Muscle of leg (tissue), 11 donors: Measurements from ENCODE around the gene CCDC9. TPM values are rescaled to one million over a fixed set of nuclear protein-coding genes. Genes with fewer than 3 reads are reported as not detected.

Experiments used
- DNase-seq: peaks from one replicate; pipeline ENCODE4 v3.0.0; 2013
- H3K27ac ChIP-seq: one replicate; pipeline ENCODE4 v1.5.1; 2013; ENCODE audit warnings: mild to moderate bottlenecking, low read length, control low read depth
- H3K27me3 ChIP-seq: one replicate; pipeline ENCODE4 v1.6.1; 2013; ENCODE audit warnings: low read length; ENCODE audit not compliant: control insufficient read depth, insufficient read depth
- H3K36me3 ChIP-seq: one replicate; pipeline ENCODE4 v1.6.1; 2013; ENCODE audit warnings: low read length; ENCODE audit not compliant: control insufficient read depth, insufficient read depth
- H3K4me1 ChIP-seq: one replicate; pipeline ENCODE4 v1.6.1; 2013; ENCODE audit warnings: low read length; ENCODE audit not compliant: control insufficient read depth, insufficient read depth
- H3K4me3 ChIP-seq: one replicate; pipeline ENCODE4 v1.5.1; 2013; ENCODE audit warnings: low read length, control low read depth
- H3K9me3 ChIP-seq: replicated peaks from 2 replicates; pipeline ENCODE4 v1.6.1; 2013; ENCODE audit warnings: low read depth, low read length; ENCODE audit not compliant: control insufficient read depth
- WGBS: methylation state at CpG from one replicate; pipeline ENCODE4 v1.1.5; 2013; ENCODE audit warnings: missing lambda C conversion rate; ENCODE audit not compliant: insufficient coverage; 5-methylcytosine and 5-hydroxymethylcytosine counted together
- polyA plus RNA-seq, 8 donors: library from polyadenylated mRNA; unstranded; fragments of 120-200 nt; gene quantifications; one replicate each; pipeline versions ENCODE4 v1.2.1 to v1.2.3, GENCODE V29; 2013; ENCODE audit warnings: inconsistent platforms in 1 of 8, low replicate concordance in 1 of 8; ENCODE audit not compliant: insufficient read length in 8 of 8, insufficient read depth in 1 of 8
- total RNA-seq: library from RNA; stranded (reverse); fragments of 120-200 nt; gene quantifications from one replicate; pipeline ENCODE4 v1.2.4, GENCODE V29; 2013

CCDC9 gene
- total and polyA plus RNA-seq, 9 donors: 7.1 to 28.2 (median 22.0) TPM

DNA sequence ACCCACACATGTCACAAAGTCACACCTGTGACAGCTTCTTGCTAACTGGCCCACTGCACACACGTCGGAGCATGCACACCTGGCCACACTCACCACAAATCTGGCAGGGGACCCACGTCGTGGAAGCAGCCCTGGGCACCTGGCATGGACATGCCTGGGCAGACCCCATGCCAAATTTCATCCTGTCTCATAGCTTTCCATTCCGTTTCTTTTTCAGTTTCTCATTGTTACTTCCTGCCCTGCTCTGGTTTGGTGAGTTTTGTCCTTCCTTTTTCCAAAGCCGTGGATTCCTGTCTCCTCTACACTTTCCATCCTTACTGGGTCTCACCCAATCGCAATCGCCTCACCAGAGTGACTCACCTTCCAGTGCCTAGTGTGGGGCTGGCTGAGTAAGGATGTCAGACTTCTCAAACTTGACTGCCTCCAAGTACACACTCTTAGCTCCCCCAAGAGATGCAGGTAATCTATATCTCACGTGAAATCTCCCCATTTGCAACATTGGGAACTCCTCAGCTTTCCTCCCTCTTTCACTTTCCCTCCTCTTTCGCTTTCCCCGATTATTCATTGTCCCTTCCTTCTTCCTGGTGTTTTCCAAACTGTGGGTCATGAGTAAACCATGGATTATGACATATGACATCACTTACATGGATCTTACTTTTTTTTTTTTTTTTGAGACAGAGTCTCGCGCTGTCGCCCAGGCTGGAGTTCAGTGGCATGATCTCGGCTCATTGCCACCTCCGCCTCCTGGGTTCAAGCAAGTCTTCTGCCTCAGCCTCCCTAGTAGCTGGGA lies 23.7 kb upstream of the CCDC9 start:
- Histone ChIP-seq H3K27me3 (peaks cover 41% of the 10 kb centered on the region), H3K27ac (no peak overlapping the region), H3K36me3 (no peaks in the 10 kb centered on the region), H3K9me3 (no peaks in the 10 kb centered on the region), H3K4me3 (no peak overlapping the region), H3K4me1 (peaks cover 36% of the 10 kb centered on the region)
- WGBS: 55% methylated on average over 10 of the region's 16 CpGs
- DNase-seq: no peak

GRCh38 chr19:47236072-47236675 lies 20.2 kb upstream of the CCDC9 start:
- H3K9me3 ChIP-seq: no peaks in the 10 kb centered on the region
- H3K27ac ChIP-seq: no peak overlapping the region
- peaks cover 42% of the 10 kb centered on the region for H3K27me3 ChIP-seq
- DNase-seq: no peak
- H3K4me1 ChIP-seq: peaks cover 29% of the 10 kb centered on the region
- H3K36me3 ChIP-seq: no peaks in the 10 kb centered on the region
- H3K4me3 ChIP-seq: no peak overlapping the region
- WGBS: no CpG with 5 or more reads among the region's 12 CpGs

- no peak overlapping the region for H3K4me3 ChIP-seq
- no peak for DNase-seq
Measured at GRCh38 chr19:47239152-47239551, 17.2 kb upstream of the CCDC9 start.

DNA sequence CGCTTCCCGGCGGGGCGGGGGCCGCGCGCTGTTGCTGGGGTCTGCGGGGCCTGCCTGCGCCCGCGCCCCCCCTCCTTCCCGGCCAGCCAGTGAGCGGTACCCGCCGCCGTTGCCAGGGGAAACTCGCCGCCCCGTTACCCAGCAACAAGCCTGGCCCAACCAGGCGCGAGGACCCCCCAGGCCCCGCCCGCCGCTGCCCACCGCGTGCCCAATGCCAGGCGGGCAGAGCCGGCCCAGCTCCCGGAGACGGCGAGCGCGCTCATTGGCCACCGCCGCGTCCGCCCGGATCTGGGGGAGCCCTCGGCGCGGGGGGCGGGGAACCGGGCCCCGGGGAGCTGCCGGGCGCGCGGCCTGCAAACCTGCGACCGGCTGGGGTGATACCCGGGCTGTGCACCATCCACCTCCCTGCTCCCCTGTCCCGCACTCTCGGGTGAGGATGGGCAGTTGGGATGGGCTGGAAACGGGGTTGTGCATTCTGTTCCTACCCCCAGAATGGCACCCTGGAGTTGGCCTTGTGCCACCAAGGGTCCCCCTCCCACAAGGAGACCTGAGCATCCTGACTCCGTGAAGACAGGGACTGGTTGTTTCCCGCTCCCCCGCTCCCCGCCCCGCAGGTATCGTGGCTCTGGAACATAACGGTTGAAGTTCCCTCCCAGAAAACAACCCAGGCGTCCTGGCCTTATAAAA lies 16.6 kb upstream of the CCDC9 start:
- H3K4me3 ChIP-seq: no peak overlapping the region
- peaks cover 49% of the 10 kb centered on the region for H3K27me3 ChIP-seq
- DNase-seq: peak; percentile 59
- under 1% methylated on average over 48 of the region's 62 CpGs for WGBS
- H3K27ac ChIP-seq: no peak overlapping the region
- peaks cover 35% of the 10 kb centered on the region for H3K4me1 ChIP-seq
- H3K9me3 ChIP-seq: no peaks in the 10 kb centered on the region
- H3K36me3 ChIP-seq: no peaks in the 10 kb centered on the region

More at GRCh38 chr19:47239152-47239551, 17.2 kb upstream of the CCDC9 start:
- Histone ChIP-seq H3K36me3 (no peaks in the 10 kb centered on the region), H3K27me3 (peaks cover 52% of the 10 kb centered on the region), H3K4me1 (peaks cover 32% of the 10 kb centered on the region), H3K9me3 (no peaks in the 10 kb centered on the region), H3K27ac (no peak overlapping the region)
- 9% methylated on average over 16 of the region's 16 CpGs for WGBS

DNA sequence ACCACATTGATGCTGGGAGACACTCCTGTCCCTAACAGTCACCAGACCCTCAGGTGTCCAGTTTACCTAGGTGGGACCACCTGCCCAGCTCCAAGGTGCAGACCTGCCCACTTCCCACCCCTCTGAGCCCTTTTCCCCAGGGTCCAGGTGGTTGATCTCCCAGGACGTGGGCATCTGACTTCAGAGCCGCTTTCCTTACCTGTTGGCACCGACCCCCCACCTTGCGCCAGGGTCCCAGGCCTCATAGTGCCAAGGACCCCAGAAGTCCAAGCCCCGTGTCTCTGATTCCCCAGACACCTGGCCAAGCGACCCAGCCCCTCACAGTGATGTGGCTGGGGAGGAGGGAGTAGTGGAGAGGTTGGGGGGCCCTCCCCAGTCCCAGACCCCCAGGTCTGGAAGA lies 15.8 kb upstream of the CCDC9 start:
- H3K4me3 ChIP-seq: no peak overlapping the region
- no peak for DNase-seq
- peaks cover 35% of the 10 kb centered on the region for H3K4me1 ChIP-seq
- peaks cover 49% of the 10 kb centered on the region for H3K27me3 ChIP-seq
- 50% methylated on average over 2 of the region's 6 CpGs for WGBS
- no peak overlapping the region for H3K27ac ChIP-seq
- H3K9me3 ChIP-seq: no peaks in the 10 kb centered on the region
- H3K36me3 ChIP-seq: no peaks in the 10 kb centered on the region

GRCh38 chr19:47240996-47241918 lies 15.1 kb upstream of the CCDC9 start:
- Histone ChIP-seq H3K4me1 (peaks cover 35% of the 10 kb centered on the region), H3K9me3 (no peaks in the 10 kb centered on the region), H3K4me3 (no peak overlapping the region), H3K36me3 (no peaks in the 10 kb centered on the region), H3K27ac (no peak overlapping the region), H3K27me3 (peaks cover 49% of the 10 kb centered on the region)
- DNase-seq: peak; percentile 63
- WGBS: 24% methylated on average over 5 of the region's 27 CpGs

GRCh38 chr19:47241919-47242577 lies 14.3 kb upstream of the CCDC9 start:
- WGBS: 79% methylated on average over 7 of the region's 7 CpGs
- Histone ChIP-seq H3K27ac (no peak overlapping the region), H3K36me3 (no peaks in the 10 kb centered on the region), H3K9me3 (no peaks in the 10 kb centered on the region), H3K27me3 (peaks cover 49% of the 10 kb centered on the region), H3K4me3 (no peak overlapping the region), H3K4me1 (peaks cover 35% of the 10 kb centered on the region)
- DNase-seq: no peak

- no peak for DNase-seq
- 16% methylated on average over 9 of the region's 9 CpGs for WGBS
- H3K9me3 ChIP-seq: no peaks in the 10 kb centered on the region
- peaks cover 37% of the 10 kb centered on the region for H3K4me1 ChIP-seq
- no peak overlapping the region for H3K4me3 ChIP-seq
- no peaks in the 10 kb centered on the region for H3K36me3 ChIP-seq
- peaks cover 45% of the 10 kb centered on the region for H3K27me3 ChIP-seq
- peak overlapping the region; percentile 20 for H3K27ac ChIP-seq
Measured at GRCh38 chr19:47243364-47243775, 13.0 kb upstream of the CCDC9 start.

DNA sequence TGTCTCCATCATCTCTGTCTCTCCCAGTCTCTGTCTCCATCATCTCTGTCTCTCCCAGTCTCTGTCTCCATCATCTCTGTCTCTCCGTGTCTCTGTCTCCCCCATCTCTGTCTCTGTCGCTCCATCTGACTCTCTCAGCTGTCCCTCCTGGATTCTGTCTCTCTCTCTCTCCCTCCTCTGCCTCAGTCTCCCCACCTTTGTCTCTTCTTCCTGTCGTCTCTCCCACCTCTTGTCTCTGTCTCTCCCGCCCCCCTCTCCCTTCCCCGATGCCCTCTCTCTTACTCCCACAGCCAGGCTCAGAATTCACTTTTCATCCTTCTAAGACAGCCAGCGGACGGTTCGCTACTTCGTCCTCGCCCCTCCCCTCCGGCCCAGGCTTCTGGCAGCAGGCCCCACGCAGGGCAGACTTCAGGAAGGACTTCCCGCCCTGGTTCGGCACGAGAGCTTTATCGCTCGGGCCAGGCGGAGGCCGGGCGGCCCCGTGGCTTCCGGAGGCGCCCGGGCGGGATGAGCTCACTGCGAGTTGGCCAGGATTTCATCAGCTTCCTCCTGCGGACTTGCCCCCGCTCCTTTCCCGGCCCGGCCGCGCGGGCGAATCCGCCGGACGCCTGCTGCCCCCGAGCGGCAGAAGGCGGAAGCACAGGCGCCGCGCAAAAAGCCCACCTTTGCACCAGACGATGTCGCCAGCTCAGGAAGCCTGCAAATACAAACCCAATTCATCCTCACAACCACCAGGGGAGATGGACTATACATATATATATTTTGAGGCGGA lies 12.4 kb upstream of the CCDC9 start:
- peaks cover 35% of the 10 kb centered on the region for H3K4me1 ChIP-seq
- peaks cover 41% of the 10 kb centered on the region for H3K27me3 ChIP-seq
- 1% methylated on average over 29 of the region's 46 CpGs for WGBS
- no peaks in the 10 kb centered on the region for H3K36me3 ChIP-seq
- H3K27ac ChIP-seq: peak overlapping the region; percentile 60
- H3K9me3 ChIP-seq: no peaks in the 10 kb centered on the region
- DNase-seq: peak; percentile 97
- H3K4me3 ChIP-seq: peak overlapping the region; percentile 35
